ENCODE data around the gene CLPTM1L. TPM values are rescaled to one million over a fixed set of nuclear protein-coding genes. Genes with fewer than 3 reads are reported as not detected.

CLPTM1L gene
- total RNA-seq, 1 experiment from 2014 or later = 146 TPM

- peaks cover 87% of the 10 kb centered on the region for H3K27me3 ChIP-seq (replicated peaks; ENCODE audit: insufficient read depth, low read depth, low read length, poor library complexity)
- no peak for DNase-seq (ENCODE audit: low spot score)
- CTCF ChIA-PET = no interaction called here
- BruUV-seq (replicated peaks) = no TSS peak
- no peaks in the 10 kb centered on the region for H3K9me3 ChIP-seq (ENCODE audit: low read depth, low read length, poor library complexity, severe bottlenecking)
- no peaks in the 10 kb centered on the region for H3K4me1 ChIP-seq (ENCODE audit: insufficient read depth, low read length, poor library complexity, severe bottlenecking)
- H3K36me3 ChIP-seq (ENCODE audit: insufficient read depth, low read length, poor library complexity, severe bottlenecking) = no peaks in the 10 kb centered on the region
- no peak overlapping the region for H3K4me3 ChIP-seq (ENCODE audit: low read depth, low read length, poor library complexity, severe bottlenecking)
- TF ChIP-seq CTCF (conservative IDR thresholded peaks at IDR 0.05; ENCODE audit: low read depth, low read length) (no peak), EZH2 (IDR thresholded peaks at IDR 0.05; ENCODE audit: borderline replicate concordance, low read depth, low read length, poor library complexity, severe bottlenecking) (no peak)
- intact Hi-C loops (cut with micrococcal nuclease; ENCODE audit: unreplicated experiment) = no loop called here
- H3K27ac ChIP-seq (ENCODE audit: low read depth, low read length, poor library complexity, severe bottlenecking) = no peak overlapping the region
- POLR2A ChIA-PET (ENCODE audit: low non-redundant PET) = no interaction called here
Observed at GRCh38 chr5:1392801-1393565, 48.1 kb upstream of the CLPTM1L start.

GRCh38 chr5:1392261-1392660 is 47.4 kb upstream of the CLPTM1L start:
- no peak overlapping the region for H3K27ac ChIP-seq (ENCODE audit: low read depth, low read length, poor library complexity, severe bottlenecking)
- peaks cover 87% of the 10 kb centered on the region for H3K27me3 ChIP-seq (replicated peaks; ENCODE audit: insufficient read depth, low read depth, low read length, poor library complexity)
- no peaks in the 10 kb centered on the region for H3K4me1 ChIP-seq (ENCODE audit: insufficient read depth, low read length, poor library complexity, severe bottlenecking)
- H3K36me3 ChIP-seq (ENCODE audit: insufficient read depth, low read length, poor library complexity, severe bottlenecking) = no peaks in the 10 kb centered on the region
- ChIA-PET POLR2A (ENCODE audit: low non-redundant PET) (no interaction called here), CTCF (no interaction called here)
- BruUV-seq (replicated peaks) = no TSS peak
- H3K4me3 ChIP-seq (ENCODE audit: low read depth, low read length, poor library complexity, severe bottlenecking) = no peak overlapping the region
- no peak for DNase-seq (ENCODE audit: low spot score)
- TF ChIP-seq CTCF (conservative IDR thresholded peaks at IDR 0.05; ENCODE audit: low read depth, low read length) (no peak), EZH2 (IDR thresholded peaks at IDR 0.05; ENCODE audit: borderline replicate concordance, low read depth, low read length, poor library complexity, severe bottlenecking) (no peak)
- intact Hi-C loops (cut with micrococcal nuclease; ENCODE audit: unreplicated experiment) = no loop called here
- H3K9me3 ChIP-seq (ENCODE audit: low read depth, low read length, poor library complexity, severe bottlenecking) = no peaks in the 10 kb centered on the region

GRCh38 chr5:1391691-1392090 is 46.8 kb upstream of the CLPTM1L start:
- H3K4me3 ChIP-seq (ENCODE audit: low read depth, low read length, poor library complexity, severe bottlenecking) = no peak overlapping the region
- ChIA-PET POLR2A (ENCODE audit: low non-redundant PET) (no interaction called here), CTCF (no interaction called here)
- peaks cover 87% of the 10 kb centered on the region for H3K27me3 ChIP-seq (replicated peaks; ENCODE audit: insufficient read depth, low read depth, low read length, poor library complexity)
- DNase-seq (ENCODE audit: low spot score) = no peak
- H3K9me3 ChIP-seq (ENCODE audit: low read depth, low read length, poor library complexity, severe bottlenecking) = no peaks in the 10 kb centered on the region
- BruUV-seq (replicated peaks) = no TSS peak
- H3K27ac ChIP-seq (ENCODE audit: low read depth, low read length, poor library complexity, severe bottlenecking) = no peak overlapping the region
- H3K36me3 ChIP-seq (ENCODE audit: insufficient read depth, low read length, poor library complexity, severe bottlenecking) = no peaks in the 10 kb centered on the region
- no peak for TF ChIP-seq EZH2 (IDR thresholded peaks at IDR 0.05; ENCODE audit: borderline replicate concordance, low read depth, low read length, poor library complexity, severe bottlenecking)
- TF ChIP-seq CTCF (conservative IDR thresholded peaks at IDR 0.05; ENCODE audit: low read depth, low read length) = no peak
- no peaks in the 10 kb centered on the region for H3K4me1 ChIP-seq (ENCODE audit: insufficient read depth, low read length, poor library complexity, severe bottlenecking)
- intact Hi-C loops (cut with micrococcal nuclease; ENCODE audit: unreplicated experiment) = no loop called here

All from A673 (cell line).